Cardiac atrium fibroblast (primary cell): ENCODE data around the gene SLC35F3. TPM values are rescaled to one million over a fixed set of nuclear protein-coding genes. Genes with fewer than 3 reads are reported as not detected.

Experiments used
- total RNA-seq: library from RNA; depleted of rRNA; stranded (reverse); fragments of >200 nt; gene quantifications from 2 replicates; pipeline ENCODE4 v1.2.3, GENCODE V29; 2015

SLC35F3 gene
- total RNA-seq = not detected in 2 replicates

DNA sequence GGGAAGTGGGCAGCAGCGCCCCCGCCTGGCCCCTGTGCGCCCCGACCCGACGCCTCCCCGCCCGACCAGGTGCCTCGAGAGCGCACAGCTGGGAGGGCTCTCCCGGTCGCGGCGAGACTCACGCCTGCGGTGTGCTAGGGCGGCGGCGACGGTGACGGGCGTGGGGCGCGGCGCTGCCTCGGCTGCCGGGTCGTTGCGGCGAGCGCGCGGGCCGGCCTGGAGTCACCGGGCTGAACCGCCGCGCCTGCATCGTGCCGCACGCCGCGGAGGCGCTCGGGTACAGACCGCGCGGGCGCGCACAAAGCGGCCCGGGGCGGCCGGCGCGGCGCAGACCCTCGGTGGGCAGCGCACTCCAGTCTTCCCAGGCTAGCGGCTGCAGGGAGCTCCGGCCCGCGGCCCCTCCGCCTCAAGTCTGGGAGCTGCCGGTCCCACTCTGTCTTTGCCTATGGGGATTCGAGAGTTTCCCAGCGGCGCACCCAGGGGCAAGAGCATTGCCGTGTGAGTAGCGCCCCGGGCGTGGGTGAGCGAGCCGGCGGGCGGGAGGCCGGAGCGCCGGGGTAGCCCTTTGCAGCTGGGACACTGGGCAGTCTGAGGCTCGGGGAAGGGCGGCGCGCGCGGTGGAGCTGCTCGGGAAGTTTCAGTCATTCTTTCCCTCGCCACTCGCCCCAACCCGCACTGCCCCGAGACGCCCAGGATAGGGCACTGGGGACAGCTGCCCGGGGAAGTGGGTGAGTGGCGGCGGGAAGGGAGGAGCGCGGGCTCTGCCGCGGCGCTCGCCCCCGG, at the start of gene SLC35F3:
Gene SLC35F3 (plus strand): TSS at position 44 of the 783 bp plus-strand sequence.

DNA sequence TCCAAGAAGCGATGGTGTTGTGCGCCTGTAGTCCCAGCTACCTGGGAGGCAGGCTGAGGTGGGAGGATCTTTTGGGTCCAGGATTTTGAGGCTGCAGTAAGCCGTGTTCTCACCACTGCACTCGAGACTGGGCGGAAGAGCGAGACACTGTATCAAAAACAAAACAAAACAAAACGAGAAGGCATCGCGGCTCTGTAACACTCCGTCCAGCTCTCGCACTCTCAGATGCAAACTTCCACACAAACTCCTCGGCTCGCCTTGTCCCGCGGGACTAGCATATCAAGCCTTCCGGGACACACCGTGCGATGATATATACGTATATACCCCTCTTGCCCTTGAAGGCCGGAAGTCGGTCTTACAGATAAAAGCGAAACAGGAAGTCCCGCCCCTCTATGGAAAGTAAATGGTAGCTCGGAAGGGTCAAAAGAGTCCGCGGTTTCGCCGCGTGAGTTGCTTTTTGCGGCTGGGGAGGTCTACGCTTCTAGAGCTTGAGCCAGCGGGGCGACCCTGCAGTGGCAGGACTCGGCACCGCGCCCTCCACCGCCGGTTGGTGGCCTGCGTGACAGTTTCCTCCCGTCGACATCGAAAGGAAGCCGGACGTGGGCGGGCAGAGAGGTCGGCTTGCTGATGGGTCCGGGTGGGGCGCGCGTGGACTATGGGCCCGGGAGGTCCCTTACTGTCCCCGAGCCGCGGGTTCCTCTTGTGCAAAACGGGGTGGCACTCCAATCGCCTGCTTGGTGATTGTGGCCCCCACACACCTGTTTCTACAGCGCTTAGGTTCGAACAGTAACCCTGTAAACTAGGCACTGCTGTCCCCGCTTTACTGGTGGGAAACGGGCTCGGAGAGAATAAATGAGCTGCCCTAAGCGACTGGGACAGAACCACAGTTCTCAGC, 468.8 kb downstream of the SLC35F3 start, which contains the start of gene COA6:
Gene COA6 (plus strand): TSS at position 393 of the 895 bp plus-strand sequence. CDS start 11 bp downstream, at position 404.

